Myocyte (in vitro differentiated cells): Measurements from ENCODE around the gene IRF9. TPM values are rescaled to one million over a fixed set of nuclear protein-coding genes. Genes with fewer than 3 reads are reported as not detected.
A peak's percentile ranks its signal among the peaks of the same experiment; 100 is the strongest.

Source experiments
- DNase-seq: peaks from one replicate; pipeline ENCODE4 v3.0.0-alpha.2; 2012; ENCODE audit warnings: low read depth
- total RNA-seq: library from RNA; depleted of rRNA; stranded (reverse); fragments of >200 nt; gene quantifications from 2 replicates; pipeline ENCODE4 v1.2.3, GENCODE V29; 2014

Gene IRF9
- total RNA-seq, 1 donor from 2014 or later, result 94.1 TPM

GRCh38 chr14:24131549-24131966 lies 29.5 kb upstream of the IRF9 start:
- peak; percentile 59 for DNase-seq

- DNase-seq, result no peak
These were observed 28.9 kb upstream of the IRF9 start for GRCh38 chr14:24132061-24132685.

- DNase-seq, result no peak
These were observed 28.1 kb upstream of the IRF9 start for GRCh38 chr14:24132976-24133375.

- DNase-seq, result no peak
These were observed 27.3 kb upstream of the IRF9 start for GRCh38 chr14:24133735-24134134.

- peak; percentile 44 for DNase-seq
These were observed 25.6 kb upstream of the IRF9 start for GRCh38 chr14:24135584-24135833.

GRCh38 chr14:24135834-24136683 lies 25.0 kb upstream of the IRF9 start, which contains the start of gene PSME1:
PSME1 (plus strand) TSS chr14:24136194; CDS start chr14:24136263, 69 bp downstream.
- peak; percentile 91 for DNase-seq

- DNase-seq, result no peak
These were observed 24.2 kb upstream of the IRF9 start for GRCh38 chr14:24136684-24137528.

- DNase-seq, result no peak
These were observed 23.3 kb upstream of the IRF9 start for GRCh38 chr14:24137529-24138395.

- DNase-seq, result no peak
These were observed 22.4 kb upstream of the IRF9 start for GRCh38 chr14:24138396-24139271.

GRCh38 chr14:24139272-24139934 lies 21.7 kb upstream of the IRF9 start:
- DNase-seq, result no peak

GRCh38 chr14:24141097-24141880 lies 19.8 kb upstream of the IRF9 start, which contains the start of gene EMC9:
EMC9 (minus strand) TSS chr14:24141591; CDS start chr14:24141304, 287 bp downstream.
- DNase-seq, result peak; percentile 100

- peak; percentile 57 for DNase-seq
These were observed 17.6 kb upstream of the IRF9 start for GRCh38 chr14:24143511-24143910.

GRCh38 chr14:24144451-24144850 lies 16.6 kb upstream of the IRF9 start:
- no peak for DNase-seq

- no peak for DNase-seq
These were observed 15.8 kb upstream of the IRF9 start for GRCh38 chr14:24145219-24145618.

- DNase-seq, result no peak
These were observed 15.2 kb upstream of the IRF9 start for GRCh38 chr14:24145690-24146452.

- peak; percentile 99 for DNase-seq
These were observed 14.6 kb upstream of the IRF9 start, which contains the start of gene PSME2 for GRCh38 chr14:24146453-24146977. PSME2 (minus strand) TSS chr14:24146610; CDS start chr14:24146581, 29 bp downstream.
